ENCODE data around the gene SLC15A3. TPM values are rescaled to one million over a fixed set of nuclear protein-coding genes. Genes with fewer than 3 reads are reported as not detected.
"Not testable (repeated sequence)": the region's sequence is repeated elsewhere in the genome, so short reads cannot be mapped to it uniquely, and the experiment has no call there.

The SLC15A3 gene
- total RNA-seq, 2 donors from 2014 or later, result 3.5 to 4.1 TPM

DNA sequence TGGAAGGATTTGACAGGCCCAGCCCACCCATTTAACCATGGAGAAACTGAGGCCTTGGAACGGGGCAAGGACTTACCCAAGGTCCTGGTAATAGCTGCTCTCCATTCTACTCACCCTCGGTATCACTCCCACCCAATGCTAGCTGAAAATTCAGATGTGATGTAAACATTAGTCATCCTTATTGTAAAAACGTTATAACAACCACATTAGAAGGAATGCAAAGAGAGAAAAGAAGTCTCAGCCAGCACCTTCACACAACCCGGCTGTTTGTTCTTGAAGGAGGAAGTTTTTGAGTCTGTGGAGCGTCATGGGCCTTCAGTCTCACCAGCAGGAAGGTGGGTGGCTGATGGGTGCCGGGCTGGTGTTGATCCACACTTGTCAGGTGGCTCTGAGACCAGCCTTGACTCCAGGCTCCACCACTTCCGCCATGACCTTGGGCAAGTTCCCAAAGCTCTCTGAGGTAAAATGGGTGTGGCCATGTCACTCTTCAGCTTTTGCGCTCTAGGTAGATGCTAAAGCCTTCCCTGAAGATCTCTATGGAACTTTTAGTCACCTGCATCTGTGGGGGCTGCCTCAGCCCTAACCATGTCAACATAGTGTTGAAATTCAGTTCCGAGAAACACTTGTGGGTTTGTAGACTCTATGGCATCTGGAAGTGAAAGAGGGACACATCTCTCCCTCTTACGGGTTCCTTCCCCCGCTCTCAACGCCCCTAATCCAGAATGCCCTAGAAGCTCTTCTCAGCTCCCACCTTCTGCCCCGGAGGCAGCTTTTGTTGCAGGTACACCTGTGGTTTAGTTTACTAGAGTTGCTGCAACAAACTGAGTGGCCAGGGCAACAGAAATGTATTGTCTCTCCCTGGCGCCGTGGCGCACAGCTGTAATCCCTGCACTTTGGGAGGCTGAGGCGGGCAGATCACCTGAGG lies 34.3 kb upstream of the SLC15A3 start:
- Mint-ChIP-seq H3K27me3 (ENCODE audit: low read depth) (no peaks in the 10 kb centered on the region), H3K9me3 (no peaks in the 10 kb centered on the region), H3K4me1 (ENCODE audit: low read depth) (peaks cover 98% of the 10 kb centered on the region), H3K36me3 (ENCODE audit: insufficient read depth in 2 of 2) (peaks cover 28 to 53% of the 10 kb centered on the region in 2 donors), H3K27ac (peak overlapping the region; percentile 93), H3K4me3 (peak overlapping the region; percentile 79 to 98)
- DNase-seq, result peak; percentile 88 to 94
- peak; percentile 78 to 84 for ATAC-seq (replicated peaks in 1 of 2)

DNA sequence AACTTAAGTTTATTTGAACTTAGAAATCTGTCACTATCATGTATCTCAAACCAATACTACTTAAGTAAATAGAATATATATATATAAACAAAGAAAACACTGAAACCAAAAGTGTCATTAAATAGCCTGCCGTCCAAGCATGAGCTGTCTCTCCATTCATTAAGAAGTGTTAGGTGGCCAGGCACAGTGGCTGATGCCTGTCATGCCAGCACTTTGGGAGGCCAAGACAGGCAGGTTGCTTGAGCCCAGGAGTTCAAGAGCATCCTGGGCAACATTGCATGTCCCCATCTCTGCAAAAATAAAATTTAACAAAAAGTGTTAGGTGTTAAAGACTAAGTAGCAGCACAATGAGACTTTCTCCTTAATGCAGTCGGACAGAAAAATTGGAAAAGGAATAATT lies 33.5 kb upstream of the SLC15A3 start:
- DNase-seq, result no peak

DNA sequence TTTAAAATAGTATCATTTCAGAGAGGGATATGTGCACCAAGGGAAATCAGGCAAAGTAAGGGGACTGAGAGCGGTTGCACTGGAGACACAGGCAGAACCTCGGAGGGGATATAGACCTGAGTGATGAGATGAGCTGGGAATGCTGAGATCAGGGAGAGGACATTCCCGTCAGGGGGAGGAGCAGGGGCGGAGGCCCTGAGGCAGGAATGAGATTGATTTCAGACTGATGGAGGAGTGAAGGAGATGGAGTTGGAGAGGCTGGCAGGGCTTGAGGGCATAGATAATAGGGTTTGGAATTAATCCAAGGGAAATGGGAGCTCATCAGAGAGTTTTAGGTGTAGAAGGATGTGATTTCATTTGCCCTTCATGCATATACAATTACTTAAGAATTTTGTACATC lies 32.7 kb upstream of the SLC15A3 start:
- peaks cover 100% of the 10 kb centered on the region for H3K4me1 Mint-ChIP-seq (ENCODE audit: low read depth)

More for the DNA sequence above, 33.5 kb upstream of the SLC15A3 start:
- Mint-ChIP-seq H3K4me3 (peak overlapping the region; percentile 79 to 98), H3K36me3 (ENCODE audit: insufficient read depth in 2 of 2) (peaks cover 25 to 48% of the 10 kb centered on the region in 2 donors), H3K9me3 (no peaks in the 10 kb centered on the region), H3K27me3 (ENCODE audit: low read depth) (no peaks in the 10 kb centered on the region), H3K27ac (peak overlapping the region; percentile 93), H3K4me1 (ENCODE audit: low read depth) (peaks cover 98% of the 10 kb centered on the region)
- ATAC-seq (replicated peaks in 1 of 2), result no peak

DNA sequence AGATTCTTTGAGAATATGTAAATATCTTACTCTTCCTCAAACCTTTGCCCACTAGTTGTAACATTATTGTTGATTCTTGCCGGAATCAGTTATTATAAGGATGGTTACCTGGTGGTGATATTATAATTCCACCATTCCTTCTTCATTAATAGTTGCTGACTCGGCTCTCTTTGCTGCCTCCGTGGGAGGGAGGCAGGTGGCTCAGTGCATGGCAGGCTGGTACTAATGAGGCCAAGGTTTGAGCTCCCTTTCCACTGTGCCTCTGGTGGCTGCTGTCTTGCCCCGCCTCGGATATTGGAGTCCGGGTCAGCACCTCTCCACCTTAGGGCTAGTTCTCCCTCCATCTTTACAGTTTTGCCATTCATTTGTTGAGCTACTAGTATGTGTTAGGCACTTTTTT lies 32.2 kb upstream of the SLC15A3 start:
- Mint-ChIP-seq H3K9me3 (no peaks in the 10 kb centered on the region), H3K27me3 (ENCODE audit: low read depth) (no peaks in the 10 kb centered on the region), H3K36me3 (ENCODE audit: insufficient read depth in 2 of 2) (peaks cover 23 to 44% of the 10 kb centered on the region in 2 donors), H3K27ac (peak overlapping the region; percentile 93), H3K4me1 (ENCODE audit: low read depth) (peaks cover 100% of the 10 kb centered on the region), H3K4me3 (peak overlapping the region; percentile 79 to 98)
- DNase-seq, result no peak
- no peak for ATAC-seq (replicated peaks in 1 of 2)

More for the DNA sequence above, 32.7 kb upstream of the SLC15A3 start:
- no peak for ATAC-seq (replicated peaks in 1 of 2)
- H3K4me3 Mint-ChIP-seq, result peak overlapping the region; percentile 79 to 98
- H3K27me3 Mint-ChIP-seq (ENCODE audit: low read depth), result no peaks in the 10 kb centered on the region
- no peak for DNase-seq
- H3K36me3 Mint-ChIP-seq (ENCODE audit: insufficient read depth in 2 of 2), result peaks cover 24 to 47% of the 10 kb centered on the region in 2 donors
- H3K27ac Mint-ChIP-seq, result peak overlapping the region; percentile 93
- H3K9me3 Mint-ChIP-seq, result no peaks in the 10 kb centered on the region

DNA sequence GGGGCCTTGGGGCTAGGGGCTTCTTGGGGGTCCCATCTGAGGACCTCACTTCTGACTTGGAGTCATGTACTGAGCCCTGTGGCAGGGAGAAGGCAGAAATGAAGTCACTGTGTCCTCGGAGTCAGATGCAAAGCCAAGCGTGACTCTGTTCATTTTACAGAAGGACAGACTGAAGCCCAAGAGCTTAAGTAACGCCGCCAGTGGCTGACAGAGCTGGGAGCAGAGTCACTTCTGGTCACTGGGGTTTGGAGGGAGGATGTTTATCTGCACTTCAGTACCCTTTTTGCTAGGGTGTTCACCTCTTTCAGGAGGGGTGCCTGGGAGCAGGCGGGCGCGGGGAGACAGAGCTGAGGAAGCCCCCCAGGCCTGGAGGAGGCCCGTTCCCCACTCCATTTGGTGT lies 30.2 kb upstream of the SLC15A3 start:
- Mint-ChIP-seq H3K9me3 (no peaks in the 10 kb centered on the region), H3K27ac (peak overlapping the region; percentile 93), H3K36me3 (ENCODE audit: insufficient read depth in 2 of 2) (peaks cover 15 to 45% of the 10 kb centered on the region in 2 donors), H3K4me1 (ENCODE audit: low read depth) (peaks cover 100% of the 10 kb centered on the region), H3K27me3 (ENCODE audit: low read depth) (no peaks in the 10 kb centered on the region), H3K4me3 (peak overlapping the region; percentile 79 to 98)
- ATAC-seq (replicated peaks in 1 of 2) (peak; percentile 3 to 13), DNase-seq (peak in 1 of 2 donors; percentile 64)

DNA sequence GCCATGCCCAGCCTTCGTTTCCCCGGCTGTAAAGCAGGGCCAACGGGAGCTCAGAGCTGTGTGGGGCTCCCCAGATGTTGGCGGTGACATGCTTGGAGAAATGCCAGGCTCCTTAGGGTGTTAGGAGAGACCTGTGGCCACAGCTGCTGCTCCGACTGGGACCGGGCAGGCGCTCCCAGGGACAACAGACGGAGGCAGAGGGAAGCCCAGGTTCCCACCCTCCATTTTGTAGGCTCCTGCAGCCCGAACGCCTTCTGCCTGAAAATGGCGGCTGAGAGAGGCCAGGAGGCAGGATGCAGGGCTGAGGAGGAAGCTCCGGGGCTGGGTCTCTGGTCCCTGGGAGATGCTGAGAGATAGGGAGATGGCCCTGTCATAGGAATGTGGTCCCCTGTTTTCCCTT lies 29.5 kb upstream of the SLC15A3 start:
- no peak for DNase-seq
- Mint-ChIP-seq H3K4me1 (ENCODE audit: low read depth) (peaks cover 100% of the 10 kb centered on the region), H3K9me3 (no peaks in the 10 kb centered on the region), H3K4me3 (peak overlapping the region; percentile 79 to 98), H3K27ac (peak overlapping the region; percentile 92), H3K36me3 (ENCODE audit: insufficient read depth in 2 of 2) (peaks cover 19 to 48% of the 10 kb centered on the region in 2 donors), H3K27me3 (ENCODE audit: low read depth) (no peaks in the 10 kb centered on the region)
- no peak for ATAC-seq (replicated peaks in 1 of 2)

DNA sequence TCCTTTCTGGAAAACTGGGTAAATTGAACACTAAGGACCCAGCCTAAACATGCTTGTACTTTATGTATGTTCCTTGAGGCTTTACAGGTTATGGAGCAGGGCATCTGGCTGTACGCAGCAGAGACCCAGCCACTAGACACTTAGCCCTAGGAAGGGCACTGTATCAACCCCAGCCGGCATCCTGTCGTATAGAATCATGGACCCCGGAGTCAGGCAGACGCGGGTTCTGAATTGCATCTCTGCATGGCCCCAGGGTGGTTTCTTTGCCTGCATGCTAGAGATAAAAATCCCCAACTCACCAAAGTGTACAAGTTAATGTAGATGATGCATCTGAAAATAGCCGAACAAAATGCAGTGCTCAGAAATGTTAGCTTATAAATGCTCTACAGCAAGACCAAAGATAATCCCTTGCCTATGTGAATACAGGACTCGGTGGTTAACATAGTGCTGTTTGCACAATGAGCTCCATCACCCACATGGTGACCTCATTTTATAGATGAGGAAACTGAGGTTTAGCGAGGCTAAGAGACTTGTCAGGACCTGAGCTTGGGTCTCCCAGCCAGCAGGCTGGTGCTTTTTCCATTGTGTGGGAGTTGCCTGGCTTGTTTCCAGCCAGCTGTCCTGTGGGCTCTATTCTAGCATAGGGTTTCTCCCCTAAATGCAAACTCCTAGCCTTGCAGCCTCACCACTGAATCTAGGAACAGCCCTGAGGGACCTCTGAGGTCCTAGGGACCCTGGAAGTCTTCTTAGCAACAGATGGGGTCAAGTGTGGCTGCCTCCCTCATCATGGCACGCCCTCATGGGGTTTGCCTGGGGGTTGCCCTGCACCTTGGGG lies 26.8 kb upstream of the SLC15A3 start:
- Mint-ChIP-seq H3K27me3 (ENCODE audit: low read depth) (no peaks in the 10 kb centered on the region), H3K4me1 (ENCODE audit: low read depth) (peaks cover 98% of the 10 kb centered on the region), H3K4me3 (peak overlapping the region; percentile 87 to 90), H3K27ac (peak overlapping the region; percentile 100), H3K36me3 (ENCODE audit: insufficient read depth in 2 of 2) (peaks cover 20 to 51% of the 10 kb centered on the region in 2 donors), H3K9me3 (no peaks in the 10 kb centered on the region)
- DNase-seq (peak; percentile 79 to 84), ATAC-seq (replicated peaks in 1 of 2) (peak; percentile 78 to 85)

DNA sequence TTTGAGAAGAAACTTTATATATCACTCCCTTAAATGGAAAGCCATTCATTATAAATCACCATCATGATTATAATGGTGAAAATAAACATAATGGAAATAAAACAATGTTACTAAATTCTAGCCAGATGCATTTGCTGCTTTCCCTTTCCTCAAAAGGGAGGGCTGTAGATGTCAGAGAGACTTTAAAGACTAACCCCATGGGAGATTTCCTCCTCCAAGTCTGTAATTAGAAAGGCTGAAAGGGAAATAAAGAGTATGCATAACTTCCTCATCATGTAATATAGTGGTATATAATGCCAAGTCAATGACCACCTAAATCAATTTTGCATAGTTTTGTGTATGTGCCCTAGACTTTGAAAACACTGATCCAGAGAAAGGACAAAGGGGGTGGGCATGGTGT lies 25.9 kb upstream of the SLC15A3 start:
- Mint-ChIP-seq H3K4me3 (peak overlapping the region; percentile 87 to 90), H3K9me3 (no peaks in the 10 kb centered on the region), H3K27ac (peak overlapping the region; percentile 100), H3K27me3 (ENCODE audit: low read depth) (no peaks in the 10 kb centered on the region), H3K4me1 (ENCODE audit: low read depth) (peaks cover 95% of the 10 kb centered on the region), H3K36me3 (ENCODE audit: insufficient read depth in 2 of 2) (peaks cover 19 to 49% of the 10 kb centered on the region in 2 donors)
- DNase-seq, result no peak
- no peak for ATAC-seq (replicated peaks in 1 of 2)

DNA sequence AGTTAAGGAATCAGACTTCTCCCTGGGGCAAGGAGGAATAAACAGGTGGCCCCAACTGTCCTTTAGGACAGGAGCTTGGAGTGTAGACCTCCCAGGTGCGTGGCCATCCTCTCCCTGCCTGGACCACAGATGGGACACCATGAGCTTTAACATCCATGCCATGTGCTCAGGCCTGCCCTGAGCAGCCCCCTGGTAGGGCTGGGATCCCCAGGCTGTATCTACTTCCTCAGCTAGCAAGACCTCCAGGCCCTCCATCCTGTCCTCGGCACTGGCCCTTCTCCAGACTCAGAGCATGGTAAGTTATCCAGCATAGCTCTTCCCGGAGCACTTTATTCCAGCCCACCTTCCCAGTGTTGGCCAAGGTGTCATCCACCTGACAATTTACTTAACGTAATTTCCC lies 25.2 kb upstream of the SLC15A3 start:
- Mint-ChIP-seq H3K27me3 (ENCODE audit: low read depth) (no peaks in the 10 kb centered on the region), H3K27ac (peak overlapping the region; percentile 100), H3K4me1 (ENCODE audit: low read depth) (peaks cover 89% of the 10 kb centered on the region), H3K36me3 (ENCODE audit: insufficient read depth in 2 of 2) (peaks cover 24 to 47% of the 10 kb centered on the region in 2 donors), H3K9me3 (no peaks in the 10 kb centered on the region), H3K4me3 (peak overlapping the region; percentile 87 to 90)
- ATAC-seq (replicated peaks in 1 of 2) (no peak), DNase-seq (no peak)

DNA sequence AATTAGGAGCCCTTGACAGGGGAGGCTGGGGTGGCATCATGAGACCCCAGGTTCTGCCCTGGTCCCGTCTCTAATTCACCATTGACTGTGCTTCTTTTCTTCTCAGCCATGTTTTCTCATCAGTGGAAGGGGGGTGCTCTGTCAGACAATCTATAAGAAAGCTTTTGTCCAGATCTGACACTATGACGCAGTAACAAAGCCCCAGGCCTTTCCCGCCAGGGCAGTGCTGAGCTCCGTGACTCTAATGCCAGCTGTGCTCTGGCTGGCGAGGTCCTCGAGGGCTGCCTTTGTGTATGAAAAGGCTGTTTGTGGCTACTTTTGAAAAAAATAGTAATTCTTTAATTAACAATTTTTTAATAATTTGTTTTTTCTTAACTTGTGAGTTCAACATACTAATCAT lies 22.8 kb upstream of the SLC15A3 start:
- Mint-ChIP-seq H3K27ac (peak overlapping the region; percentile 100), H3K4me1 (ENCODE audit: low read depth) (peaks cover 83% of the 10 kb centered on the region), H3K4me3 (peak overlapping the region; percentile 87 to 93), H3K27me3 (ENCODE audit: low read depth) (no peaks in the 10 kb centered on the region), H3K9me3 (no peaks in the 10 kb centered on the region), H3K36me3 (ENCODE audit: insufficient read depth in 2 of 2) (peaks cover 26 to 47% of the 10 kb centered on the region in 2 donors)
- ATAC-seq (replicated peaks in 1 of 2) (peak in 1 of 2 donors; percentile 22), DNase-seq (peak; percentile 35 to 61)

DNA sequence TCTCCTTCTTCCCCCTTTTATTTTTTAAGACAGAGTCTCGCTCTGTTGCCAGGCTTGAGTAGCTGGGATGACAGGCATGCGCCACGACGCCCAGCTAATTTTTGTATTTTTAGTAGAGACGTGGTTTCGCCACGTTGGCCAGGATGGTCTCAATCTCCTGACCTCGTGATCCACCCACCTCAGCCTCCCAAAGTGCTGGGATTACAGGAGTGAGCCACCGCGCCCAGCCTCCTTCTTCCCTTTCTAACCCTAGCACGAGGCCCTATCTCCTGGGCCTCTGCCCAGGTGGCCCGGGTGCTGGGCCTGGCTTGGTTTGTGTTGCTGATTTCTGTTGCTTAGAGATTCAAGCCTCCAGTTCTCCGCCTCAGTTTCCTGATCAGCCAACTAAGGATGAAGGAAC lies 22.3 kb upstream of the SLC15A3 start:
- H3K27ac Mint-ChIP-seq, result peak overlapping the region; percentile 99
- H3K27me3 Mint-ChIP-seq (ENCODE audit: low read depth); DNase-seq; ATAC-seq (replicated peaks in 1 of 2); H3K9me3 Mint-ChIP-seq: not testable (repeated sequence)
- peak overlapping the region; percentile 87 to 93 for H3K4me3 Mint-ChIP-seq
- H3K36me3 Mint-ChIP-seq (ENCODE audit: insufficient read depth in 2 of 2), result peaks cover 27 to 47% of the 10 kb centered on the region in 2 donors
- peaks cover 79% of the 10 kb centered on the region for H3K4me1 Mint-ChIP-seq (ENCODE audit: low read depth)

DNA sequence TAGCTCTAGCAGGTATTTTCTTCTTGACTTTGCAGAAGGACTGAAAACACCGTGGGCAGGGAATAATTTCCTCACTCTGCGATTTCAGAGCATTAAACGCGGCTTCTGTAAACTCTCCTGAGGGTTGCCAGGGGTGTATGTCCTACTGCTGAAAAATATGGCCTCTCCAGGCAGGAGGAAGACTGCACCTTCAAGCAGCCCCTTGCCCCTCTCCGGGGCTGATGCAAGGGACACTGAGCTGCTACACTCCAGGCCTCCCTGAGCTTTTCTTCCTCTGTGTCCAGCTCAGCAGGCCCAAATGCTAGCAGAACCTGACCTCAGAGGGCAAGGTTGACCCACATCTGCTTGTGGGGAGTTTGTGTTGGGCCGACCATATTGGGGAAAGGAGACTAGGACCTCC lies 21.7 kb upstream of the SLC15A3 start:
- no peak for DNase-seq
- peak overlapping the region; percentile 87 to 93 for H3K4me3 Mint-ChIP-seq
- H3K36me3 Mint-ChIP-seq (ENCODE audit: insufficient read depth in 2 of 2), result peaks cover 27 to 46% of the 10 kb centered on the region in 2 donors
- peak overlapping the region; percentile 99 for H3K27ac Mint-ChIP-seq
- H3K27me3 Mint-ChIP-seq (ENCODE audit: low read depth), result no peaks in the 10 kb centered on the region
- ATAC-seq (replicated peaks in 1 of 2), result peak in 1 of 2 donors; percentile 1
- peaks cover 73% of the 10 kb centered on the region for H3K4me1 Mint-ChIP-seq (ENCODE audit: low read depth)
- H3K9me3 Mint-ChIP-seq, result no peaks in the 10 kb centered on the region

All from activated T-cell treated with anti-CD3 and anti-CD28 coated beads, Interleukin-2, amount 50 U/mL, for 72 hours (primary cell).